ENCODE results near the gene DDIT4L. TPM values are rescaled to one million over a fixed set of nuclear protein-coding genes. Genes with fewer than 3 reads are reported as not detected.
"Not testable (repeated sequence)": the region's sequence is repeated elsewhere in the genome, so short reads cannot be mapped to it uniquely, and the experiment has no call there.

DDIT4L gene
- total and polyA plus RNA-seq, 2 experiments from 2014 or later, result 3.4 to 7.0 TPM

GRCh38 chr4:100146756-100147155, 43.5 kb downstream of the DDIT4L start (continued):
- TF ChIP-seq REST (IDR thresholded peaks at IDR 0.05; ENCODE audit: unreplicated experiment), result no peak

DNA sequence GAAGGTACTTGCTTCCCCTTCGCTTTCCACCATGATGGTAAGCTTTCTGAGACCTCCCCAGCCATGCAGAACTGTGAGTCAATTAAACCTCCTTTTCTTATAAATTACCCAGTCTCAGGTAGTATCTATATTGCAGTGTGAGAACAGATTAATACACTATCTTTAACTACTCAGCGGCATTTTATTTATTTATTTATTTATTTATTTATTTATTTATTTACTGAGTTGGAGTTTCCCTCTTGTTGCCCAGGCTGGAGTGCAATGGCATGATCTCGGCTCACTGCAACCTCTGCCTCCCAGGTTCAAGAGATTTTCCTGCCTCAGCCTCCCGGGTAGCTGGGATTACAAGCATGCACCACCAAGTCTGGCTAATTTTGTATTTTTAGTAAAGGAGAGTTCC, 52.9 kb downstream of the DDIT4L start:
- not testable (repeated sequence) for H2AFZ ChIP-seq; H3K27me3 ChIP-seq (ENCODE audit: insufficient read depth); H3K27ac Mint-ChIP-seq; H3K27me3 Mint-ChIP-seq (ENCODE audit: insufficient read depth, low read depth, poor library complexity); H3K4me3 Mint-ChIP-seq; H3K4me1 Mint-ChIP-seq; H3K4me2 ChIP-seq; H3K79me2 ChIP-seq (replicated peaks; ENCODE audit: insufficient read depth); DNase-seq (ENCODE audit: low spot score); H4K20me1 ChIP-seq (replicated peaks; ENCODE audit: insufficient read depth); H3F3A ChIP-seq (replicated peaks; ENCODE audit: low read depth); H3K4me1 ChIP-seq (ENCODE audit: insufficient read depth); H3K4me3 ChIP-seq; H3K27ac ChIP-seq (ENCODE audit: low read depth); ATAC-seq; H3K36me3 Mint-ChIP-seq (ENCODE audit: low read depth); H3K9me2 ChIP-seq (ENCODE audit: insufficient read depth)
- H3K9me3 Mint-ChIP-seq, result peaks cover 21% of the 10 kb centered on the region
- peaks cover 15% of the 10 kb centered on the region for H3K36me3 ChIP-seq (ENCODE audit: insufficient read depth)

Other genes with a start within 250 kb of the DDIT4L start
- gene DNAJB14, start 243.8 kb downstream of the DDIT4L start, total RNA-seq (2014; rRNA removed; shearing (Covaris generic)), result 24.9 and 26.7 TPM in 2 replicates
- gene DNAJB14, start 243.8 kb downstream of the DDIT4L start, polyA plus RNA-seq (2016; fragmentation: Nextera tagmentation; extraction: Ambion mirVana), result 27.3 and 29.3 TPM in 2 replicates
- gene H2AZ1, start 240.2 kb downstream of the DDIT4L start, total RNA-seq (2014; rRNA removed; shearing (Covaris generic)), result 585 and 802 TPM in 2 replicates
- 1,933 and 1,942 TPM in 2 replicates for gene H2AZ1, start 240.2 kb downstream of the DDIT4L start, polyA plus RNA-seq (2016; fragmentation: Nextera tagmentation; extraction: Ambion mirVana)